NOMO-1 treated with DMSO at 0.1 percent for 48 hours (cell line): Measurements from ENCODE around the gene PTPRN2.

Experiments used
- DNase-seq: peaks from one replicate; lab custom pipeline; 2025; ENCODE audit not compliant: unreplicated experiment; lab: John Stamatoyannopoulos, UW

The PTPRN2 gene

GRCh38 chr7:157887400-157887799, 700.2 kb downstream of the PTPRN2 start:
- DNase-seq = no peak

GRCh38 chr7:157886711-157887110, 700.9 kb downstream of the PTPRN2 start:
- no peak for DNase-seq

GRCh38 chr7:157886266-157886665, 701.4 kb downstream of the PTPRN2 start:
- DNase-seq = no peak

DNA sequence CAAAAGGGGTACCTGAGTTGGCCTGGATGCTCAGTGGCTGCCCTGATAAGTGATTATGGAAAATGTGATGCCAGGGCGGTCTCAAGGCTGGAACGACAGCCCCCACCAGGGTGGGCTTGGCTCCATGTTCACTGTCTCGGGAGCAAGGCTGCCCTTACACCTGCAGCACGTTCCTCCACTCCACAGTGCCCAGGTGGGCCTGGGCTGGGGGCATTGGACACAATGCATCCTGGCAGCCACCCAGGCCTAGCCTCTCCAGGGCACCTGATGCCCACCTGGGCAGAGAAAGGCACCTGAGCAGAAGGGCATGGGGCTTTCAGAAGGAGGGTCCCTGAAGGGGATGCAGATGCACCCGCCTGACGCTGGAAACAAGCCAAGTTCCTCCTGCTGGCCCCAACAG, 702.5 kb downstream of the PTPRN2 start:
- DNase-seq = no peak

DNA sequence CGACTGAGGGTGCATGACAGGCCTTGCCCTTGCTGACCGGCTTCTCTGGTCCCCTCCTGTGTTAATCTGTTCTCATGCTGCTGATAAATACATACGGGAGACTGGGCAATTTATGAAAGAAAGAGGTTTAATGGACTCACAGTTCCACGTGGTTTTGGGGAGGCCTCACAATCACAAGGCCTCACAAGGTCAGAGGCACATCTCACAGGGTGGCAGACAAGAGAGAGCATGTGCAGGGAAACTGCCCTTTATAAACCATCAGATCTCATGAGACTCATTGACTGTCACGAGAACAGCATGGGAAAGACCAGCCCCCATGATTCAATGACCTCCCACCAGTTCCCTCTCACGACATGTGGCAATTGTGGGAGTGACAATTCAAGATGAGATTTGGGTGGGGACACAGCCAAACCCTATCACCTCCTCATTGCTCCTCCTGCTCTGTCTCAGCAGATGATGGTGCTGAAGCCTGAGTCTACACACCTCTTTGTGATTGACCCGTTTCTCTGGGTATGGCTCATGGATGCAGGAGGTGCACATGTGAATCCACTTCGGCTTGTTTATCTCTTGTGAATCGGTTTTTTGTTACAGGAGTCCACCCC, 703.1 kb downstream of the PTPRN2 start:
- no peak for DNase-seq

DNA sequence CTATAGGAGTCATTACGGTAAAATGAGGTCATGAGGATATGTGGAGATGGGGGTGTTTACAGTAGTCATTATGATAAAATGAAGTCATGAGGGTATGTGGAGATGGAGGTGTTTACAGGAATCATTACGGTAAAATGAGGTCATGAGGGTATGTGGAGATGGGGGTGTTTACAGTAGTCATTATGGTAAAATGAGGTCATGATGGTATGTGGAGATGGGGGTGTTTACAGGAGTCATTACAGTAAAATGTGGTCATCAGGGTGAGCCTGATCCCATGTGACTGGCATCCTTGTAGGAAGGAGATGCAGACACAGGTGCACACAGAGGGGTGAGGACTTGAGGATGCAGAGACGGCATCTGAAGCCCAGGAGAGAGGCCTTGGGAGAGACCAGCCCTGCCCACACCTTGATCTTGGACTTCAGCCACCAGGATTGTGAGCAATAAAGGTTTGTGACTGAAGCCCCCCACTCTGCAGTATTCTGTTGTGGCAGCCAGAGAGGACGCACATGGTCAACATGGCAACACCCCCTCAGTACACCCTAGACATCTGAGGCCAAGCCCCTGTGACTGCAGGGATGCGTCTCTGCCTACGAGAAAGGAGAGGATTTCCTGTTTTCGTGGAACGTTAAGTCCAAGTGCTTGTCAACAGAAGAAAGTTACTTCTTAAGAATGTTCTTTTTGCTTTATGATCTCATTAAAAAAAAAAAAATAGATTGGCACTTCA, 706.4 kb downstream of the PTPRN2 start:
- DNase-seq = no peak

DNA sequence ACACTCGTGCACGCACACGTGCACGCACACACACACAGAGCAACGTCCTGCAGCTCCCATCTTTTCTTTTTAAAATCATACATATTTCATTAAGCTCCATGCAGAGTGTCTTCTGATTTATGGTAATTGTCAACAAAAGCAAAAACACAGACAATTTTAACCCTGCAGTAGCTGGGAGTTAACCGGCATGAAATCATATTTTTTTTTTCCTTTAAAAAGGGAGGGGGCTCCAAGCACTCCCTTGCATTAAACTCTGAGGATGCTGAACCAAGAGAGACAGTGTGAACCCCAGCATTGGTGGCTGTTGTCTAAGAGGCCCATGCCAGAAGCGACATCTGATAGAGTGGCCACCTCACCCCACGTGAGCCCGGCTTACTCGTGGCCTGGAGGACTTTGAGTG, 708.2 kb downstream of the PTPRN2 start:
- DNase-seq = no peak

- DNase-seq = no peak
Observed at GRCh38 chr7:157877298-157878090, 710.1 kb downstream of the PTPRN2 start.

DNA sequence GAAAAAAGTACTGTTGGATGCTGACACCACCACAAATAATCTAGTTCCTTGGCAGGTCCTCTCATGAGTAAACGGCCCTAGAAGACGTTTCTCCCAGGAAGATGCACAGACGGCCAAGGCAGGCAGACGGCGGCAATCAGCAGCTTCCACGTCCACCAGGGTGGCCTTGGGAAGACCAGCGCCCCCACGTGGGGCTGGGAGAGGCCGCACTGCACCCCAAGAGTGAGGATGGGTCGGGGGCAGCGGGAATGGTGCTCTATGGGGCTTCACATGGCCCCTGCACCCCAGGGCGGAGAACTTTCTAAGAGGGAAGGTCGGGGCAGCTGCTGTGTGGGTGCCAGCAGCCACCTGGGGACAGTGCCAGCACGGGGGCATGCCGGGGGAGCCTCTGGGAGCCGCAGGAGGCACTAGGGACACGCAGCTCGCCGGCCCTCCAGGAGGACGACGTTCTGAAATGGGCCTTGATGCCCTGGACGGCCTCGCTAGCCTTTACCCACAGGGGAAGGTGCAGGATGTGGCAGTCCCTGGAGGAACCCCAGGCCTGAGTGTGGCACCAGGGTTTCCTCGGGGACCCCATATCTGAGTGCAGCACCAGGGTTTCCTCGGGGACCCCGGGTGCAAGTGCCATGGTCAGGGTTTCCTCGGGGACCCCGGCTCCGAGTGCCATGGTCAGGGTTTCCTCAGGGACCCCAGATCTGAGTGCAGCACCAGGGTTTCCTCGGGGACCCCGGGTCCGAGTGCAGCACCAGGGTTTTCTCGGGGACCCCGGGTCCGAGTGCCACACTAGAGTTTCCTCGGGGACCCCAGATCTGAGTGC, 710.9 kb downstream of the PTPRN2 start:
- no peak for DNase-seq

GRCh38 chr7:157875230-157876179, 712.1 kb downstream of the PTPRN2 start:
- DNase-seq = peak; percentile 51

- peak; percentile 44 for DNase-seq
Observed at GRCh38 chr7:157874870-157875229, 712.8 kb downstream of the PTPRN2 start.

DNA sequence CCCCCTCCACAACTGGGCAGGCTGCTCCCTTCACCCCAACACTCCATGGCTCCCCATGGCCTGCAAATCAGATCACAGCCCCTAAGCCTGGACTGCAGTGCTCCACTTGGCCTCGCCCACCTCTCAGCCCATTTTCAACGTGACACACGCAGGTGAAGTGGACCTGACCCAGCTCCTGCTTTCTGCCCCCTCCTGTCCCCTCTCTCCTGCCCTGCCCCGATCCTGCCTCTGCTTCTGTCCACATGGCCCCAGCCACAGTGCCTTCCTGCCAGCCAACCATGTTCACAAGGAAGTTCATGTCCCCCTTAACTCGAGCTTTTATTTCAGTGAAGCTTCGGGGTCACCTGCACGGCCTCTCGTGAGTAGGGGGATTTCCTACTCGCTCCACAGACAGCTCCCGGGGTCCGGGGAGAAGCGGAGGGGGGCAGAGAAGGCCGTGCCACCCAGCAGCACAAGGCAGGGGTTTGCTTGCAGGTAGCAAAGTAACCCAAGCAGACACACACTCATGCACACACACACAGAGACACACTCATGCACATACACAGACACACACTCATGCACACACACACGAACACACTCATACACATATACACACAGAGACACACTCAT, 713.3 kb downstream of the PTPRN2 start:
- DNase-seq = no peak

- no peak for DNase-seq
Observed at GRCh38 chr7:157873664-157874063, 714.0 kb downstream of the PTPRN2 start.

DNA sequence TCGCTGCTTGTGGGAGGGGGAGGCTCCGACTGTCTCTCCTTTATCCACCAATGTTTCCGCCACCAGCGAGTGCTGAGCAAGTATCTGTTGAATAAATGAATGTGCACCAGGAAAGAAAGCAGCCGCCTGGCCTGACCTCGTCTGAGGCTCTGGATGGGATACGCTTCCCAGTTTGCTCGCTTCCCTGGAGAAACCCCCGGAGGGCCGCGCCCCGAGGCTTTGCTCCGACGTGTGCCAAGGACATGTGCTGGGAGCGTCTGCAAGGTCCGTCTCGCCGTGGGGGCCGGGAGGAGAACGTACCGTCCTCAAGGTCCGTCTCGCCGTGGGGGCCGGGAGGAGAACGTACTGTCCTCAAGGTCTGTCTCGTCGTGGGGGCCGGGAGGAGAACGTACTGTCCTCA, 714.4 kb downstream of the PTPRN2 start:
- DNase-seq = no peak

GRCh38 chr7:157872447-157872846, 715.2 kb downstream of the PTPRN2 start:
- DNase-seq = no peak

DNA sequence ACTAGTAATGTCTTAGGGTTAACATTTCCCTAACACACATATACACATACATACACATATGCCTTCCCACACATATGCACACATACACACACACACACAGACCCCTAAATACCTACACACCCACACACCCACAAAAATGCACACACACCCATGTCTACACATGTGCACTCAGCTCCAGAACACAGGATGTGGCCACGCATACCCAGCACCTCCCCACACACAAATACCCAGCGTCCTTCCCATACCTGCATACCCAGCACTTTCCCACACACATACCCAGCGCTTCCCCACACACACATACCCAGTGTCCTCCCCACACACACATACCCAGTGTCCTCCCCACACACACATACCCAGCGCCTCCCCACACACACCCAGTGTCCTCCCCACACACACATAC, 715.9 kb downstream of the PTPRN2 start:
- no peak for DNase-seq

GRCh38 chr7:157870644-157871290, 716.9 kb downstream of the PTPRN2 start:
- no peak for DNase-seq

GRCh38 chr7:157869793-157870192, 717.8 kb downstream of the PTPRN2 start:
- DNase-seq = no peak

DNA sequence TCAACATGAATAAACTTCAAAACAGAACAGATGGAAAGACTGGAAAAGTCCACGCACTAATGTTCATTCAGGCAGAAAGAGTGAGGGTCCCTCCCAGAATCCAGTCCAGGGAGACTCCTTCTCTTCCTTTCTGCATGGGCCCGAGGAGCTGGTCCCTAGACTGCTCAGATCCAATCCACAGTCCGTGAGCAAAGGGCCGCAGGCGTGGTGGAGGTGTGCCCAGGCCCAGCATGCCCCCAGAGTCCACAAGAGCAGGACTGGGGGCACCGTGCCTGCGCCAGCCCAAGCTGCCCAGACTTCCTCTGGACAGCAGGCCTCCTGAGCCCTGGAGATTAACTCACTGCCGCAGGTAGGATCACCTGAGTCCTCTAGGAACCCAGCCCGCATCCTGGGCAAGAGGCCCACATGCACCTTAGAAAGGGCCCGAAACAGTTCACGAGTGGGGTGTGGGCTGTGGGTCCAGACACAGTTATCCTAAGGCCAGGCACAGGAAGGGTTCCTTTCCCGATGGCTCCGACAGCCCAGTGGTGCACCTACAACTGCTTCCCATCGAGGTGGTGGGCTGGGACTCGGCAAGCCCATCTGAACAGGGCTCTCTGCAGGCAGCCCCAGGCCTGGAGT, 719.8 kb downstream of the PTPRN2 start:
- DNase-seq = no peak
